ENCODE results near the gene LDAH.

LDAH gene

DNA sequence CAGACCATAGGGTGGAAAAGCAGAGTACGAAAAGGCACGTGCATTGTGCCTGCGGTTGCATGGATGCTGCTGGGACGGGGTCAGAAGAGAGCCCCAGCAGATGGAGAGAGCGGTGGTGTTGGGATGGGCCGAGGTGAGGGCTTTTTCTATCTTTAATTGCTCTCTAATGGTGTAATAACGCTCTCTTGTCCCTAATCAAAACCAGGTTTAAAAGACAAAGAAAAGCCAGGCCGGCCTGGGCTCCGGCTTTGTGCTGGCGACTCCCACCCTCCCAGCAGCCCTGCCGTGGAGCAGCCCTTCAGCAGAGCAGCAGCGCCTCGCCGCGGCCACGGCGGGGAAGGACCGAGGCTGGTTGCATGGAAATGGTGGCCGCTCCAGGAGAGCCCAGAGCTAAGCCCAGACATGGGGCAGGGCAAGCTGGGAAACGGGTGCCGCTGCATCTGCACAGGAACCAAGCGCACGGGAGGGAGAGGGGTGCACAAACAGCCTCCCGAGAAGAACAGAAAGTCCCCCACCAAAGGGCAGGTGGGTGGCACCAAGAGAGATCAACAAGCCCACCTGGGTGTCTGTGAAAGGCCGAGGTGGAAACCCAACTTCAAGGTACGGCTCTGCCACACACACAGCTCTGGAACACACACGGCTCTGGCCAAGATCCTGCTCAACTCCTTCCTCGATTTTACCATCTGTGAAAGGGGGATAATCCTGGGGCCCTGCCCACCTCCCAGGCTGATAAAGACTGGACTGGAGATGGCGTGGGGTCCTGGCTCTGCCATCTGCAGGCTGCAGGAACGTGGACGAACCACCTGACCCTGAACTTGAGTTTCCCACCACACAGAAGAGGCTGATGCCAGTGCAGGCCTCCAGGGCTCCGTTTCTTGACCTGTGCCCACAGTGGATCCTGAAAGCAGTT, 187.0 kb downstream of the LDAH start:
- peak; percentile 84 for DNase-seq (ENCODE audit: low spot score)

DNA sequence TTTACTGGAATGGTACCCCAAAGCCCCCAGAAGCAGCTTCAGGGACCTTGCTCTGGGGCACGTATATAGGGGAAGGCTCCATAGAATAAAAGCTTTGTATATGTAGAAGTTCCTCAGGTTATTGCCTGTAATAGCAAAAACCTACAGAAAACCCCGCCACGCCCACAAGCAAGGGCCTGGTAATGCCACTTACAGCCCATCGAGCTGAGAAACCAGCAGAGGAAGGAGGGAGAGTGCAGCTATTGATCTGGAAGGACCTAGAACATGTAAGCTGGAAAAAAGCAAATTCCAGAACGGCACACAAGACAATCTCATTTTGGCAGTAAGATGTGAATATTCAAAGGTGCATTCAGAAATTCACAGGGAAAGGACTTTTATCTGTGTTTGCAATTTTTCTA, 187.8 kb downstream of the LDAH start:
- DNase-seq (ENCODE audit: low spot score) = no peak

DNA sequence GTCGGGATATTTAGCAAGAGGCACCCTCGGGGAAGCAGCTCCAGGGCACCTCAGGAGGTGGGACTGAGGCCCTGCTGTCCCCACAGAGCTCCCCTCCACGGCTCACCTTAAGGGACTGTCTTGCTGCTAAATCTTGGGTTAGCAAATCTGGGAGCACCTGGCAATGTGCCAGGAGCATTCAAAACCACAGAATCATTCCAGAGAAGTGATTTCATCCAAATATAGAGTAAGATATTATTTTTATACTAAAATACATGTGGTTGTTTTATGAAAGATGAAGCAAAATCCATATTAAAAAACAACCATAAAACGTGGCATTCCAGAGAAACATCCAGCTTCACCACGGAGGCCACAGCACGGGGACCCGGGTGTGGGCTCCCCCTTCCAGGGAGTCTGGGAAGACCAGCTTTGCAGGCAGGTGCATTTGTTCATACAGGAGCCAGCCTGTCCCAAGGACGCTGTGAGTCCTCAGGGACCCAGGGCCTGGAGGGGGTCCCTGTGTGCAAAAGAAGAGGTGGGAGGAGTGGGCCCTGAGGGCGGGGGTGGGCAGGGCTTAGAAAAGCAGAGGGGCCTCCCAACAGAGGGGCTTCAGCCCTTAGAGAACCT, 188.3 kb downstream of the LDAH start:
- no peak for DNase-seq (ENCODE audit: low spot score)

All from cerebellar cortex (tissue), 1 donor.